HCT116 (cell line): ENCODE measurements around the gene SAP130. TPM values are rescaled to one million over a fixed set of nuclear protein-coding genes. Genes with fewer than 3 reads are reported as not detected.

Source experiments
- ATAC-seq: fragments of 200-7000 bp; cut with Tn5 transposase; 2 replicates; pipeline ENCODE4 v1.9.1; 2020; ENCODE audit warnings: mild to moderate bottlenecking, moderate library complexity
- BruUV-seq: library from RNA; stranded (reverse); fragments of 400-500 nt; replicated peaks from 2 replicates; lab custom pipeline; 2021; lab: Mats Ljungman, UMichigan
- CTCF ChIA-PET: fragments of 300-600 bp; sonication (Branson Sonifier 250); formaldehyde crosslinking; loops from one replicate; lab custom pipeline; 2021; ENCODE audit warnings: antibody characterized with exemption; lab: Charles Lee
- POLR2A ChIA-PET: fragments of 300-600, 350-600 bp; sonication (Branson Sonifier 250); formaldehyde crosslinking; loops from one replicate; lab custom pipeline; 2021; ENCODE audit warnings: antibody characterized with exemption; lab: Charles Lee
- RAD21 ChIA-PET, 2 experiments: fragments of 300-600 bp; sonication (Branson Sonifier 250); formaldehyde crosslinking; loops; one replicate each; lab custom pipeline; 2023; ENCODE audit warnings: low total read pairs in 2 of 2; ENCODE audit not compliant: uncharacterized antibody in 2 of 2, unreplicated experiment in 2 of 2, low non-redundant PET in 1 of 2; lab: Charles Lee
- DNase-seq: peaks from one replicate; pipeline ENCODE4 v3.0.0-alpha.2; 2010; ENCODE audit warnings: low read depth, low spot score
- H2AFZ ChIP-seq: fragments of 200-600 bp; shearing (Covaris generic), sonication (generic); 2 replicates; pipeline ENCODE4 v1.6.1; 2017; ENCODE audit warnings: low read depth, mixed run types, mixed read lengths, antibody characterized with exemption, low read length; ENCODE audit not compliant: poor library complexity, severe bottlenecking
- H3K27ac ChIP-seq: 2 replicates; pipeline ENCODE4 v1.5.1; 2012; ENCODE audit warnings: low read depth, low read length
- H3K27me3 ChIP-seq: fragments of 200-600 bp; sonication (generic); 2 replicates; pipeline ENCODE4 v1.6.1; 2016; ENCODE audit warnings: mixed run types, low read length, mixed read lengths; ENCODE audit not compliant: insufficient read depth
- H3K36me3 ChIP-seq, 2 experiments: fragments of 200-500 bp in 1 of 2; fragments of 200-600 bp in 1 of 2; sonication (Bioruptor generic) in 1 of 2; sonication (generic) in 1 of 2; 2 replicates each; pipeline versions ENCODE4 v1.5.1 to v1.6.1; 2014 to 2016; ENCODE audit warnings: low read length in 2 of 2, inconsistent platforms in 1 of 2, mixed read lengths in 1 of 2, mixed run types in 1 of 2; ENCODE audit not compliant: insufficient read depth in 2 of 2, control insufficient read depth in 1 of 2
- H3K4me1 ChIP-seq, 2 experiments: fragments of 200-600 bp in 1 of 2; sonication (generic) in 1 of 2; 2 replicates each; pipeline versions ENCODE4 v1.5.1 to v1.6.1; 2012 to 2017; ENCODE audit warnings: low read length in 2 of 2, inconsistent platforms in 1 of 2, mild to moderate bottlenecking in 1 of 2, mixed read lengths in 1 of 2, mixed run types in 1 of 2, moderate library complexity in 1 of 2; ENCODE audit not compliant: insufficient read depth in 2 of 2, control insufficient read depth in 1 of 2
- H3K4me2 ChIP-seq: fragments of 200-600 bp; sonication (generic); 2 replicates; pipeline ENCODE4 v1.6.1; 2017; ENCODE audit warnings: mixed run types, low read length, mixed read lengths
- H3K4me3 ChIP-seq, 2 experiments: fragments of 200-600 bp in 1 of 2; sonication (generic) in 1 of 2; replicated peaks in 1 of 2; 2 replicates each; pipeline ENCODE4 v1.5.1; 2011 to 2016; ENCODE audit warnings: low read length in 2 of 2, control low read depth in 1 of 2, low read depth in 1 of 2, mild to moderate bottlenecking in 1 of 2, mixed read lengths in 1 of 2, mixed run types in 1 of 2
- H3K79me2 ChIP-seq: fragments of 200-600 bp; sonication (generic); 2 replicates; pipeline ENCODE4 v1.6.1; 2017; ENCODE audit warnings: mild to moderate bottlenecking, mixed run types, low read length, moderate library complexity, mixed read lengths; ENCODE audit not compliant: insufficient read depth
- H3K9ac ChIP-seq: fragments of 200-600 bp; sonication (generic); 2 replicates; pipeline ENCODE4 v1.6.1; 2016; ENCODE audit warnings: low read length, mixed read lengths
- H3K9me2 ChIP-seq: fragments of 200-600 bp; sonication (generic), shearing (Covaris generic); 2 replicates; pipeline ENCODE4 v1.6.1; 2017; ENCODE audit warnings: mixed run types, mild to moderate bottlenecking, moderate library complexity; ENCODE audit not compliant: insufficient read depth
- H3K9me3 ChIP-seq, 2 experiments: fragments of 200-500 bp in 1 of 2; fragments of 200-600 bp in 1 of 2; sonication (Bioruptor generic) in 1 of 2; sonication (generic) in 1 of 2; 2 replicates each; pipeline ENCODE4 v1.6.1; 2014 to 2017; ENCODE audit warnings: low read length in 2 of 2, mixed read lengths in 2 of 2, inconsistent platforms in 1 of 2, low read depth in 1 of 2, mild to moderate bottlenecking in 1 of 2, mixed run types in 1 of 2, moderate library complexity in 1 of 2; ENCODE audit not compliant: control insufficient read depth in 1 of 2, insufficient read depth in 1 of 2
- H4K20me1 ChIP-seq: fragments of 200-600 bp; sonication (generic), shearing (Covaris generic); 2 replicates; pipeline ENCODE4 v1.6.1; 2017; ENCODE audit warnings: mixed run types, mild to moderate bottlenecking, moderate library complexity; ENCODE audit not compliant: insufficient read depth
- ATF3 ChIP-seq: IDR thresholded peaks from 2 replicates; pipeline ENCODE4 v1.6.1; 2012
- CTCF ChIP-seq, 3 experiments: fragments of 200-600 bp in 1 of 3; sonication (generic) in 1 of 3; IDR thresholded peaks in 2 of 3; conservative IDR thresholded peaks in 1 of 3; 2 replicates each; pipeline ENCODE4 v1.5.1; 2012 to 2017; ENCODE audit warnings: low read depth in 2 of 3, low read length in 2 of 3, antibody characterized with exemption in 1 of 3, borderline replicate concordance in 1 of 3, control low read depth in 1 of 3, mild to moderate bottlenecking in 1 of 3, mixed read lengths in 1 of 3, mixed run types in 1 of 3, moderate library complexity in 1 of 3; ENCODE audit not compliant: insufficient read depth in 1 of 3
- EGR1 ChIP-seq: IDR thresholded peaks from 2 replicates; pipeline ENCODE4 v1.6.1; 2012; ENCODE audit warnings: low read depth
- FOSL1 ChIP-seq: IDR thresholded peaks from 2 replicates; pipeline ENCODE4 v1.6.1; 2012; ENCODE audit warnings: low read depth
- JUND ChIP-seq: IDR thresholded peaks from 2 replicates; pipeline ENCODE4 v1.6.1; 2012
- MAX ChIP-seq: IDR thresholded peaks from 2 replicates; pipeline ENCODE4 v1.6.1; 2012
- POLR2A ChIP-seq: IDR thresholded peaks from 2 replicates; pipeline ENCODE4 v1.7.0; 2011; ENCODE audit warnings: borderline replicate concordance; ENCODE audit not compliant: insufficient read depth, insufficient read length; ENCODE audit errors: extremely low read depth
- RAD21 ChIP-seq: IDR thresholded peaks from 2 replicates; pipeline ENCODE4 v1.6.1; 2012; ENCODE audit warnings: low read depth, mild to moderate bottlenecking
- SP1 ChIP-seq: IDR thresholded peaks from 2 replicates; pipeline ENCODE4 v1.6.1; 2012; ENCODE audit warnings: low read depth
- SRF ChIP-seq: IDR thresholded peaks from 2 replicates; pipeline ENCODE4 v1.6.1; 2012; ENCODE audit warnings: low read depth
- TCF7L2 ChIP-seq: IDR thresholded peaks from 2 replicates; pipeline ENCODE4 v1.7.0; 2011; ENCODE audit warnings: borderline replicate concordance, inconsistent platforms; ENCODE audit not compliant: insufficient read depth, insufficient read length; ENCODE audit errors: extremely low read depth
- YY1 ChIP-seq: IDR thresholded peaks from 2 replicates; pipeline ENCODE4 v1.6.1; 2011; ENCODE audit warnings: low read length, low read depth, moderate library complexity, mild to moderate bottlenecking; ENCODE audit not compliant: insufficient replicate concordance; ENCODE audit errors: extremely low read depth
- ZFX ChIP-seq: fragments of 450-650 bp; IDR thresholded peaks from 2 replicates; pipeline ENCODE4 v1.6.1; 2017
- intact Hi-C: fragments of 100-400 bp; cut with micrococcal nuclease; formaldehyde crosslinking; loops from 2 replicates; pipeline ENCODE4 v1.10.0; 2022
- total RNA-seq: library from RNA; stranded (reverse); gene quantifications from one replicate; pipeline ENCODE4 v1.2.1, GENCODE V29; 2021; ENCODE audit not compliant: unreplicated experiment
- TF ChIP-seq, protein P1 (sequence below): IDR thresholded peaks from 2 replicates; pipeline ENCODE4 v1.6.1; 2011; ENCODE audit warnings: mild to moderate bottlenecking, low read length, moderate library complexity; ENCODE audit not compliant: insufficient replicate concordance; ENCODE audit errors: extremely low read depth

SAP130 gene
- total RNA-seq, 1 experiment from 2014 or later, result 29.5 TPM

GRCh38 chr2:127950264-127950663, 77.6 kb downstream of the SAP130 start:
- TF ChIP-seq ZFX (no peak), YY1 (no peak), SP1 (no peak), FOSL1 (no peak)
- H4K20me1 ChIP-seq, result no peaks in the 10 kb centered on the region
- no peak overlapping the region for H3K9ac ChIP-seq
- H3K4me3 ChIP-seq, result no peak overlapping the region
- H3K27me3 ChIP-seq, result no peaks in the 10 kb centered on the region
- H3K36me3 ChIP-seq, result peaks cover 19 to 21% of the 10 kb centered on the region in 2 experiments; a peak in 2 of 4 replicates
- CTCF ChIA-PET, result no interaction called here
- intact Hi-C loops, result no loop called here
- no peaks in the 10 kb centered on the region for H3K9me3 ChIP-seq
- ATAC-seq (no peak), DNase-seq (no peak)
- POLR2A ChIA-PET, result no interaction called here
- no peak overlapping the region for H2AFZ ChIP-seq
- H3K79me2 ChIP-seq, result no peaks in the 10 kb centered on the region
- no peaks in the 10 kb centered on the region for H3K9me2 ChIP-seq
- H3K27ac ChIP-seq, result no peak overlapping the region
- no peak overlapping the region for H3K4me2 ChIP-seq
- BruUV-seq, result no TSS peak
- RAD21 ChIA-PET, result no interaction called here
- no peaks in the 10 kb centered on the region for H3K4me1 ChIP-seq

DNA sequence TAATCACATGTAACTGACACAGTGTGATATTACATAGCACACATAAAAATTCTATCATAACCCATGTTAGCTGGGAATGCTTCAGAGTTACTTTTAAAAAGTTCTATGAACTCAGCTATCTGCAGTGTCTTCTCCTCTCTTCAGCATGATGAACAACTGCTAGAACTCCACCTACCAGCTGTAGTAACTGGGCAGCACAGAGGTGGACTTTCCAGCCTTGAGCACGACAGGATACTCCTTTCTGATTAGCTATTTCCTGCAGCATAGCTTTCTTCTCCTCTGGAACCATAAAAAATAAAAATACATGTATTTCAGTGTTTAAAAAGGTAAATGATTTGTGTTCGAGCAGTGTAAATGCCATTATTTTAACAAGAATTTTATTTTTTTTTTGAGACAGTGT, 82.6 kb downstream of the SAP130 start:
- RAD21 ChIA-PET, result no interaction called here
- BruUV-seq, result no TSS peak
- Histone ChIP-seq H3K36me3 (peaks cover 28 to 50% of the 10 kb centered on the region in 2 experiments; a peak in 3 of 4 replicates), H3K9me3 (no peaks in the 10 kb centered on the region), H3K9me2 (no peaks in the 10 kb centered on the region), H3K27ac (no peak overlapping the region), H3K4me1 (no peaks in the 10 kb centered on the region), H4K20me1 (no peaks in the 10 kb centered on the region), H3K27me3 (no peaks in the 10 kb centered on the region), H3K9ac (no peak overlapping the region), H3K4me3 (no peak overlapping the region), H2AFZ (no peak overlapping the region), H3K4me2 (no peak overlapping the region), H3K79me2 (no peaks in the 10 kb centered on the region)
- intact Hi-C loops, result no loop called here
- TF ChIP-seq FOSL1, result no peak
- no peak for TF ChIP-seq POLR2A
- TF ChIP-seq, protein P1, sequence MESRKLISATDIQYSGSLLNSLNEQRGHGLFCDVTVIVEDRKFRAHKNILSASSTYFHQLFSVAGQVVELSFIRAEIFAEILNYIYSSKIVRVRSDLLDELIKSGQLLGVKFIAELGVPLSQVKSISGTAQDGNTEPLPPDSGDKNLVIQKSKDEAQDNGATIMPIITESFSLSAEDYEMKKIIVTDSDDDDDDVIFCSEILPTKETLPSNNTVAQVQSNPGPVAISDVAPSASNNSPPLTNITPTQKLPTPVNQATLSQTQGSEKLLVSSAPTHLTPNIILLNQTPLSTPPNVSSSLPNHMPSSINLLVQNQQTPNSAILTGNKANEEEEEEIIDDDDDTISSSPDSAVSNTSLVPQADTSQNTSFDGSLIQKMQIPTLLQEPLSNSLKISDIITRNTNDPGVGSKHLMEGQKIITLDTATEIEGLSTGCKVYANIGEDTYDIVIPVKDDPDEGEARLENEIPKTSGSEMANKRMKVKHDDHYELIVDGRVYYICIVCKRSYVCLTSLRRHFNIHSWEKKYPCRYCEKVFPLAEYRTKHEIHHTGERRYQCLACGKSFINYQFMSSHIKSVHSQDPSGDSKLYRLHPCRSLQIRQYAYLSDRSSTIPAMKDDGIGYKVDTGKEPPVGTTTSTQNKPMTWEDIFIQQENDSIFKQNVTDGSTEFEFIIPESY, result no peak
- no peak for TF ChIP-seq TCF7L2
- TF ChIP-seq ATF3, result no peak
- TF ChIP-seq JUND, result no peak
- no peak for TF ChIP-seq EGR1
- TF ChIP-seq CTCF (IDR thresholded peaks at IDR 0.05 in 2 of 3, conservative IDR thresholded peaks at IDR 0.05 in 1 of 3; ENCODE audit: borderline replicate concordance in 1 of 3, insufficient read depth in 1 of 3, low read depth in 2 of 3, low read length in 2 of 3), result no peak
- no peak for TF ChIP-seq RAD21
- TF ChIP-seq SRF, result no peak
- TF ChIP-seq SP1, result no peak
- no peak for TF ChIP-seq MAX
- POLR2A ChIA-PET, result no interaction called here
- DNase-seq (no peak), ATAC-seq (no peak)
- CTCF ChIA-PET, result no interaction called here
